GM12864 (cell line): ENCODE measurements around the gene NFIB.

Experiments used
- DNase-seq: peaks from one replicate; pipeline ENCODE4 v3.0.0-alpha.2; 2011; ENCODE audit warnings: low read depth
- H3K4me3 ChIP-seq: 2 replicates; pipeline ENCODE4 v1.5.1; 2011; ENCODE audit warnings: mild to moderate bottlenecking, low read depth, low read length, control low read depth
- CTCF ChIP-seq: IDR thresholded peaks from 2 replicates; pipeline ENCODE4 v1.5.1; 2011; ENCODE audit warnings: low read depth, mild to moderate bottlenecking, moderate library complexity, low read length, control low read depth, inconsistent platforms; ENCODE audit errors: missing control alignments

Gene NFIB

GRCh38 chr9:14226855-14227532 lies 86.9 kb downstream of the NFIB start:
- no peak for DNase-seq
- H3K4me3 ChIP-seq: no peak overlapping the region
- TF ChIP-seq CTCF: no peak

- DNase-seq: no peak
- TF ChIP-seq CTCF: no peak
- H3K4me3 ChIP-seq: no peak overlapping the region
Observed at GRCh38 chr9:14223081-14223480, 90.9 kb downstream of the NFIB start.

GRCh38 chr9:14222149-14222835 lies 91.6 kb downstream of the NFIB start:
- DNase-seq: no peak
- TF ChIP-seq CTCF: no peak
- no peak overlapping the region for H3K4me3 ChIP-seq

- DNase-seq: no peak
- no peak overlapping the region for H3K4me3 ChIP-seq
- TF ChIP-seq CTCF: no peak
Observed at GRCh38 chr9:14221558-14221957, 92.4 kb downstream of the NFIB start.

GRCh38 chr9:14221119-14221518 lies 92.8 kb downstream of the NFIB start:
- DNase-seq: no peak
- H3K4me3 ChIP-seq: no peak overlapping the region
- TF ChIP-seq CTCF: no peak

- TF ChIP-seq CTCF: no peak
- DNase-seq: no peak
- no peak overlapping the region for H3K4me3 ChIP-seq
Observed at GRCh38 chr9:14220256-14220655, 93.7 kb downstream of the NFIB start.

- H3K4me3 ChIP-seq: no peak overlapping the region
- no peak for TF ChIP-seq CTCF
- no peak for DNase-seq
Observed at GRCh38 chr9:14219850-14220249, 94.1 kb downstream of the NFIB start.
